H1 (cell line): Measurements from ENCODE around the gene TMX2. TPM values are rescaled to one million over a fixed set of nuclear protein-coding genes. Genes with fewer than 3 reads are reported as not detected.

Source experiments
- ASH2L ChIP-seq: fragments of 200-600, 300-600 bp; sonication (generic); IDR thresholded peaks from one replicate; pipeline ENCODE4 v1.7.1; 2017; ENCODE audit warnings: low read length
- BCL11A ChIP-seq, 2 experiments: IDR thresholded peaks; one replicate each; pipeline ENCODE4 v1.6.1; 2011; ENCODE audit warnings: low read depth in 2 of 2, low read length in 2 of 2, mild to moderate bottlenecking in 2 of 2
- CBX8 ChIP-seq: fragments of 300-800, 300-1000 bp; sonication (generic); IDR thresholded peaks from 2 replicates; pipeline ENCODE4 v1.7.1; 2016; ENCODE audit warnings: low read depth, low read length, borderline replicate concordance
- CHD2 ChIP-seq: IDR thresholded peaks from 2 replicates; pipeline ENCODE4 v1.6.1; 2012; ENCODE audit warnings: low read length, improper control_type of control experiment
- CREB1 ChIP-seq: IDR thresholded peaks from 2 replicates; pipeline ENCODE4 v1.6.1; 2012; ENCODE audit warnings: inconsistent platforms
- JUN ChIP-seq: IDR thresholded peaks from 2 replicates; pipeline ENCODE4 v1.6.1; 2011; ENCODE audit warnings: low read depth, mild to moderate bottlenecking, improper control_type of control experiment, low read length
- KDM1A ChIP-seq: fragments of 200-600, 300-600 bp; sonication (generic); IDR thresholded peaks from 2 replicates; pipeline ENCODE4 v1.7.1; 2016; ENCODE audit warnings: mild to moderate bottlenecking, low read length, borderline replicate concordance
- KDM4A ChIP-seq: IDR thresholded peaks from one replicate; pipeline ENCODE4 v1.7.1; 2012; ENCODE audit warnings: low read depth, mild to moderate bottlenecking, moderate library complexity, low read length, inconsistent platforms; ENCODE audit not compliant: severe bottlenecking
- KDM5A ChIP-seq: fragments of 200-600 bp; IDR thresholded peaks from 2 replicates; pipeline ENCODE4 v1.7.1; 2012; ENCODE audit warnings: mild to moderate bottlenecking, low read length, inconsistent platforms, mixed read lengths
- NANOG ChIP-seq: IDR thresholded peaks from 2 replicates; pipeline ENCODE4 v1.6.1; 2011; ENCODE audit warnings: low read length, low read depth, mild to moderate bottlenecking, inconsistent platforms; ENCODE audit not compliant: insufficient read depth, poor library complexity, severe bottlenecking
- PHF8 ChIP-seq: fragments of 200-600 bp; sonication (generic); conservative IDR thresholded peaks from 2 replicates; pipeline ENCODE4 v1.7.1; 2012; ENCODE audit warnings: low read depth, mild to moderate bottlenecking, inconsistent platforms, low read length, moderate library complexity
- POLR2A ChIP-seq, 2 experiments: IDR thresholded peaks; 1 replicate in 1 of 2; 2 replicates in 1 of 2; pipeline ENCODE4 v1.6.1; 2011; ENCODE audit warnings: low read depth in 2 of 2, low read length in 2 of 2, mild to moderate bottlenecking in 2 of 2; ENCODE audit errors: control extremely low read depth in 1 of 2
- POLR2AphosphoS5 ChIP-seq: IDR thresholded peaks from 2 replicates; pipeline ENCODE4 v1.6.1; 2011; ENCODE audit warnings: low read depth, low read length
- RBBP5 ChIP-seq: IDR thresholded peaks from 2 replicates; pipeline ENCODE4 v1.7.1; 2012; ENCODE audit warnings: low read depth, mild to moderate bottlenecking, inconsistent platforms, low read length, moderate library complexity, borderline replicate concordance
- SAP30 ChIP-seq: fragments of 300-600 bp; sonication (generic); IDR thresholded peaks from 2 replicates; pipeline ENCODE4 v1.7.1; 2012; ENCODE audit warnings: low read length, moderate library complexity, mild to moderate bottlenecking, inconsistent platforms; ENCODE audit not compliant: insufficient read depth, insufficient replicate concordance
- SIN3A ChIP-seq, 2 experiments: IDR thresholded peaks in 1 of 2; conservative IDR thresholded peaks in 1 of 2; 2 replicates each; pipeline ENCODE4 v1.6.1; 2011 to 2012; ENCODE audit warnings: low read length in 2 of 2, improper control_type of control experiment in 1 of 2, low read depth in 1 of 2, mild to moderate bottlenecking in 1 of 2
- SP1 ChIP-seq: IDR thresholded peaks from 2 replicates; pipeline ENCODE4 v1.6.1; 2011; ENCODE audit warnings: low read depth, low read length
- SP2 ChIP-seq: IDR thresholded peaks from 2 replicates; pipeline ENCODE4 v1.6.1; 2012; ENCODE audit warnings: mild to moderate bottlenecking, low read length, inconsistent platforms
- SP4 ChIP-seq: IDR thresholded peaks from 2 replicates; pipeline ENCODE4 v1.6.1; 2012; ENCODE audit warnings: low read length, inconsistent platforms
- TBP ChIP-seq: IDR thresholded peaks from 2 replicates; pipeline ENCODE4 v1.6.1; 2011; ENCODE audit warnings: low read depth, low read length, improper control_type of control experiment
- YY1 ChIP-seq: IDR thresholded peaks from 2 replicates; pipeline ENCODE4 v1.6.1; 2011; ENCODE audit warnings: low read depth, mild to moderate bottlenecking, low read length
- polyA plus RNA-seq, 7 experiments: library from polyadenylated mRNA; depleted of rRNA in 3 of 7; stranded (reverse) in 5 of 7; unstranded in 2 of 7; fragments of >200 nt in 5 of 7; fragments of 200-250 nt in 2 of 7; gene quantifications; 1 replicate in 5 of 7; 2 replicates in 1 of 7; 4 replicates in 1 of 7; pipeline versions ENCODE4 v1.2.1 to v1.2.3, GENCODE V29; 2011 to 2013; ENCODE audit warnings: missing spikeins in 2 of 7, mixed read lengths in 2 of 7
- total RNA-seq: library from RNA; stranded (reverse); fragmentation: NEBNext Ultra II Directional; extraction: Animal tissue kit (Norgen Biotek cat#: 25700); gene quantifications from 2 replicates; pipeline ENCODE4 v1.2.1, GENCODE V29; 2021
- TF ChIP-seq, protein P1 (sequence below): IDR thresholded peaks from 2 replicates; pipeline ENCODE4 v1.6.1; 2012; ENCODE audit warnings: inconsistent platforms
- TF ChIP-seq, protein P2 (sequence below): IDR thresholded peaks from 2 replicates; pipeline ENCODE4 v1.6.1; 2012; ENCODE audit warnings: low read length, inconsistent platforms

The TMX2 gene
- total and polyA plus RNA-seq, 2 of the 8 experiments (the other 6 are each of a cell fraction or from before 2014, with no cell fraction given): 70.4 to 100.0 TPM

DNA sequence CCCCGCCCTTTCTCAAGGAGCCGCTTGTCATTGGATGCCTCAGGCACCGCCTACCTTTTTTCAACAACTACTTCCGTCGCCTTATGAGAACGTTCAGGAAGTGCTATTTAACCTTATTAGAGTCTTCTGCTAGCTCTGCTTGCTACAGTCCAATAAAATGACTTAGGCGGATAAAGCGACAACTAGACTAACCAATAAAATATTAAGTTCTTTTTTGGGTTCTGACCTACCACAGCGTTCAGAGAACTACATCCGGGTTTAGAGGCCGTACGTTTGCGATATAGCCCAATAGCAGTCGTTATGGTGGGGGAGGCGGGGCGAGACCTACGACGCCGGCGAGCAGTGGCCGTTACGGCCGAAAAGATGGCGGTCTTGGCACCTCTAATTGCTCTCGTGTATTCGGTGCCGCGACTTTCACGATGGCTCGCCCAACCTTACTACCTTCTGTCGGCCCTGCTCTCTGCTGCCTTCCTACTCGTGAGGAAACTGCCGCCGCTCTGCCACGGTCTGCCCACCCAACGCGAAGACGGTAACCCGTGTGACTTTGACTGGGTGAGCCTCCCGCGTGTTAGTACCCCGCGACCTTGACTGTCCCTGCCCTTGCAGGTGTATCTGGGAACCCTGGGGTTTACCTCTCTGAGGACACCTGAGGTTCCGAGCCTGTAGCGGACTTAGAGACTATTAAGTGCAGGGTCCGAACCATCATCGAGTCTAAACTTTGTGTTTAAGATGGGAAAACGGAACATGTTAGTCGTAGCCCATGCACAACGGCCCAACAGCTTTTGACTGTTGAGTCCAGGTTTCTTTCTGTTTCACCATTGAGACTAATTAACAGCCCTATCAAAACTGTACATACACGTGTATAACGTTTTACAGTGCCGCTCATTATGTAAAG is at the start of gene TMX2 (continued):
- TF ChIP-seq POLR2AphosphoS5 (peak; percentile 86; the same call in 1 of the 2 replicates), SAP30 (peak; percentile 81), BCL11A (IDR thresholded peaks at IDR 0.05; ENCODE audit: low read depth in 2 of 2, low read length in 2 of 2) (no peak), ASH2L (peak; percentile 76), RBBP5 (peak; percentile 68; the same call in 1 of the 2 replicates), SIN3A (conservative IDR thresholded peaks at IDR 0.05 in 1 of 2, IDR thresholded peaks at IDR 0.05 in 1 of 2; ENCODE audit: low read depth in 1 of 2, low read length in 2 of 2) (no peak), NANOG (no peak), CHD2 (peak; percentile 79), CBX8 (no peak), KDM1A (no peak), SP4 (0 out of 2 replicates have a peak, but pooled peaks have one; percentile 38), POLR2A (IDR thresholded peaks at IDR 0.05; ENCODE audit: control extremely low read depth in 1 of 2, low read depth in 2 of 2, low read length in 2 of 2) (peak; percentile 80 to 87), KDM5A (peak; percentile 93), CREB1 (peak; percentile 90), PHF8 (peak; percentile 78), SP2 (peak; percentile 42; the same call in 1 of the 2 replicates), KDM4A (peak; percentile 37), JUN (no peak), TBP (peak; percentile 69; the same call in 1 of the 2 replicates), YY1 (peak; percentile 98), SP1 (peak; percentile 94)
- TF ChIP-seq, protein P1, sequence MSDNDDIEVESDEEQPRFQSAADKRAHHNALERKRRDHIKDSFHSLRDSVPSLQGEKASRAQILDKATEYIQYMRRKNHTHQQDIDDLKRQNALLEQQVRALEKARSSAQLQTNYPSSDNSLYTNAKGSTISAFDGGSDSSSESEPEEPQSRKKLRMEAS: peak; percentile 67; the same call in 1 of the 2 replicates
- TF ChIP-seq, protein P2, sequence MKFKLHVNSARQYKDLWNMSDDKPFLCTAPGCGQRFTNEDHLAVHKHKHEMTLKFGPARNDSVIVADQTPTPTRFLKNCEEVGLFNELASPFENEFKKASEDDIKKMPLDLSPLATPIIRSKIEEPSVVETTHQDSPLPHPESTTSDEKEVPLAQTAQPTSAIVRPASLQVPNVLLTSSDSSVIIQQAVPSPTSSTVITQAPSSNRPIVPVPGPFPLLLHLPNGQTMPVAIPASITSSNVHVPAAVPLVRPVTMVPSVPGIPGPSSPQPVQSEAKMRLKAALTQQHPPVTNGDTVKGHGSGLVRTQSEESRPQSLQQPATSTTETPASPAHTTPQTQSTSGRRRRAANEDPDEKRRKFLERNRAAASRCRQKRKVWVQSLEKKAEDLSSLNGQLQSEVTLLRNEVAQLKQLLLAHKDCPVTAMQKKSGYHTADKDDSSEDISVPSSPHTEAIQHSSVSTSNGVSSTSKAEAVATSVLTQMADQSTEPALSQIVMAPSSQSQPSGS: no peak
